MM.1S (cell line): ENCODE measurements around the gene BLOC1S3.

Experiments used
- DNase-seq: peaks from one replicate; pipeline ENCODE4 v3.0.0-alpha.2; 2015
- H2AFZ ChIP-seq: fragments of 300-600 bp; sonication (generic); 2 replicates; pipeline ENCODE4 v1.6.0; 2016; ENCODE audit warnings: antibody characterized with exemption, low read length
- H3F3A ChIP-seq: fragments of 300-600 bp; sonication (generic); 2 replicates; pipeline ENCODE4 v1.6.1; 2016; ENCODE audit warnings: mild to moderate bottlenecking, antibody characterized with exemption, low read length, moderate library complexity, mixed read lengths; ENCODE audit not compliant: insufficient read depth
- H3K27ac ChIP-seq: fragments of 300-600 bp; sonication (generic); 2 replicates; pipeline ENCODE4 v1.5.1; 2016; ENCODE audit warnings: mild to moderate bottlenecking, low read length
- H3K27me3 ChIP-seq: fragments of 300-600 bp; sonication (generic); replicated peaks from 2 replicates; pipeline ENCODE4 v1.6.0; 2016; ENCODE audit warnings: low read length; ENCODE audit not compliant: insufficient read depth
- H3K36me3 ChIP-seq: fragments of 300-600 bp; sonication (generic); replicated peaks from 2 replicates; pipeline ENCODE4 v1.6.1; 2016; ENCODE audit warnings: mild to moderate bottlenecking, low read length, mixed read lengths; ENCODE audit not compliant: insufficient read depth
- H3K4me1 ChIP-seq: fragments of 300-600 bp; sonication (generic); 2 replicates; pipeline ENCODE4 v1.6.1; 2016; ENCODE audit warnings: low read length, mixed read lengths
- H3K4me2 ChIP-seq: fragments of 300-600 bp; sonication (generic); 2 replicates; pipeline ENCODE4 v1.6.0; 2016; ENCODE audit warnings: low read depth, low read length
- H3K4me3 ChIP-seq: fragments of 300-600 bp; sonication (generic); 2 replicates; pipeline ENCODE4 v1.5.1; 2016; ENCODE audit warnings: low read length, mixed read lengths
- H3K79me2 ChIP-seq: fragments of 300-600 bp; sonication (generic); 2 replicates; pipeline ENCODE4 v1.6.1; 2016; ENCODE audit warnings: mixed run types, low read length, mixed read lengths
- H3K9ac ChIP-seq: fragments of 300-600 bp; sonication (generic); 2 replicates; pipeline ENCODE4 v1.6.1; 2016; ENCODE audit warnings: low read length, mixed read lengths
- H3K9me2 ChIP-seq: fragments of 300-600 bp; sonication (generic); replicated peaks from 2 replicates; pipeline ENCODE4 v1.6.1; 2016; ENCODE audit warnings: mild to moderate bottlenecking, low read length, mixed read lengths; ENCODE audit not compliant: insufficient read depth
- H3K9me3 ChIP-seq: fragments of 300-600 bp; sonication (generic); replicated peaks from 2 replicates; pipeline ENCODE4 v1.6.1; 2016; ENCODE audit warnings: mild to moderate bottlenecking, low read length, mixed read lengths; ENCODE audit not compliant: insufficient read depth
- H4K20me1 ChIP-seq: fragments of 300-600 bp; sonication (generic); 2 replicates; pipeline ENCODE4 v1.6.1; 2016; ENCODE audit warnings: mild to moderate bottlenecking, low read length, moderate library complexity, mixed read lengths; ENCODE audit not compliant: insufficient read depth
- CTCF ChIP-seq: fragments of 300-600 bp; sonication (generic); IDR thresholded peaks from 2 replicates; pipeline ENCODE4 v1.5.1; 2016; ENCODE audit warnings: antibody characterized with exemption, low read length, mixed read lengths
- EZH2 ChIP-seq: fragments of 300-600 bp; sonication (generic); optimal IDR thresholded peaks from 2 replicates; pipeline ENCODE3; 2017; ENCODE audit warnings: low read depth, mild to moderate bottlenecking, antibody characterized with exemption, low read length, mixed read lengths
- EZH2phosphoT487 ChIP-seq: fragments of 300-600 bp; sonication (generic); IDR thresholded peaks from 2 replicates; pipeline ENCODE4 v1.6.1; 2018; ENCODE audit warnings: antibody characterized with exemption, low read length

BLOC1S3 gene

DNA sequence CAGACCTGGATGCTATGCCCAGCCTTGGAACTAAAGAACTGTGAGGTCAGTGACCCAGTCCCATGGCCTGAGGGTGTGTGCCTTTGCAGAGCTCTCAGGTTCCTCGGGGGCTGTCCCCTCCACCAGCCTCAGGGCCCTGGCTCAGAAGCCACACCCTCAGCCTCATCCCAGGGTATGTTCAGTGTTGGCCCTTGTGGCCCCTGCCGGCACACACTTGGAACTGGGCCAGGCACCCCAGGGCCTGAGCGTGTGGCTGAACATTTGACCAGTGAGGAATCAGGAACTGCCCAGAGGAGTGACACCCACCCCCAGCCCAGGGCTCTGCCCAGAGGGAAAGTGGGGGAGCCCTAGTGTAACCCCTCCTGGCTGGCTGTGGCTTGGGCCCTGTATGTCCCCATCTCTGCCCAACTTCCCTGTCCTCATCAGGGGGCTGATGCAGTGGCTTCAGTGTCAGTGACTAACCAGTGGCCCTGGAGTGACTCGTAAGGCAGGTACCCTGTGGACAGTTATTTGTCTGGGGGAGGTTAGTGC is 27.8 kb upstream of the BLOC1S3 start:
- Histone ChIP-seq H3K4me1 (no peaks in the 10 kb centered on the region), H3K4me2 (no peak overlapping the region), H3K27me3 (no peaks in the 10 kb centered on the region), H3K9me3 (no peaks in the 10 kb centered on the region), H3K4me3 (no peak overlapping the region), H3F3A (no peaks in the 10 kb centered on the region), H3K27ac (no peak overlapping the region), H3K9ac (no peak overlapping the region), H3K9me2 (no peaks in the 10 kb centered on the region), H3K36me3 (no peaks in the 10 kb centered on the region), H3K79me2 (no peaks in the 10 kb centered on the region), H4K20me1 (no peaks in the 10 kb centered on the region), H2AFZ (no peak overlapping the region)
- no peak for TF ChIP-seq CTCF
- no peak for TF ChIP-seq EZH2phosphoT487
- no peak for TF ChIP-seq EZH2
- DNase-seq, result no peak

DNA sequence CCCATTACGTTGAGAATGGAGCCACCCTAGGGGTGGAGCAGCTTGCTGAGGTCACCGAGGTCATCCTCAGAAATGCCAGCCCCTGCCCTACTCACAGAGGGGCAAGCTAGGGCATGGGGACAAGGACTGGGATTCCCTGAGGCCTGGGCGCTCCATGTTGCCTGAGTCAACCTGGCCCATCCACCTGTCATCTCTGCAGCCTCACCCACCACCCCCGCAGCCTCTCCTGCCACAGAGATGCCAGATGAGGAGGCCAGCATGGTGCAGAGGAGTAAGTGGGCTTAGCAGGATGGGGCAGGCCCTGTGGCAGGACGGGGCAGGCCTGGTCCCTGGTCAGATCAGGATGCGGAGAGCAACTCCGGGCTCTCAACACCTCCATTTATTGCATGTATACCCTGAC is 27.3 kb upstream of the BLOC1S3 start:
- H3K4me1 ChIP-seq, result no peaks in the 10 kb centered on the region
- H3K79me2 ChIP-seq, result no peaks in the 10 kb centered on the region
- no peaks in the 10 kb centered on the region for H3F3A ChIP-seq
- no peak overlapping the region for H3K4me3 ChIP-seq
- H3K4me2 ChIP-seq, result no peak overlapping the region
- DNase-seq, result no peak
- H3K27ac ChIP-seq, result no peak overlapping the region
- no peak for TF ChIP-seq CTCF
- TF ChIP-seq EZH2, result no peak
- H3K36me3 ChIP-seq, result no peaks in the 10 kb centered on the region
- H2AFZ ChIP-seq, result no peak overlapping the region
- no peaks in the 10 kb centered on the region for H4K20me1 ChIP-seq
- no peaks in the 10 kb centered on the region; the same call in 1 of the 2 replicates for H3K27me3 ChIP-seq
- H3K9me2 ChIP-seq, result no peaks in the 10 kb centered on the region
- no peak overlapping the region for H3K9ac ChIP-seq
- no peaks in the 10 kb centered on the region for H3K9me3 ChIP-seq

DNA sequence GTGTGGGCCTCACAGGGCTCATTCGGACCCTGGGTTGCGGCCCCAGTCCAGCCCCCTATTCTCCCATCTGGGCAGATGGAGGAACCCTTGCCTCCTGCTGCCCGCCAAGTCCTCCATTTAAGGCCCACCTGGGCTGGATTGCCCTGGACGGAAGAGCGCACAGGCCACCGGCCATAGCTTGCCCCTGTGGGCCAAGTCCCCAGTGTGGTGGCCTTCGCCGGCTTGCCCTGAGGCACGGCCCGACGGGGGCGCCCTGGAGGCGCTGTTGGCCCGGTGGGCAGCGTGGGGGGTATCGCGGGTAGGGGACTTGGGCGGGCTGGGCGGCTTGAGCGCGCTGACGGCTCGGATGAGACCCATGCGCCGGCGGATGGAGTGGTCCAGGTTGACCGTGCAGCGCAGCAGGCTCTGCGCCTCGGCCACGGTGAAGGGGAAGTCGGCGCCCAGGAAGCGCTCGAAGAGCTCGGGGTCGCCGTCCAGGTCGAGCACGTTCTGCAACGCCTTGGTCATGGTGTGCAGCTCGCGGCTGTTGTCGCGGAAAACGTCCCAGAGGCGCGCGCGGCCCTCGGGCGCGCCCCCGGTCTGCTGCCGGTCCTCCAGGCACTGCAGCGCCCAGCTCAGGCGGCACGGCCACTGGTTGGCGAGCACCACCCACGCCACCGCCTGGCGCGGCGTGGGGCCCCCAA is 26.6 kb upstream of the BLOC1S3 start:
- H3K4me3 ChIP-seq, result no peak overlapping the region
- H3K9me3 ChIP-seq, result no peaks in the 10 kb centered on the region
- H3K9ac ChIP-seq, result no peak overlapping the region
- H3K79me2 ChIP-seq, result no peaks in the 10 kb centered on the region
- no peaks in the 10 kb centered on the region for H4K20me1 ChIP-seq
- H3F3A ChIP-seq, result no peaks in the 10 kb centered on the region
- no peak overlapping the region for H2AFZ ChIP-seq
- no peak overlapping the region for H3K27ac ChIP-seq
- no peak overlapping the region for H3K4me2 ChIP-seq
- no peak for DNase-seq
- TF ChIP-seq EZH2, result no peak
- TF ChIP-seq EZH2phosphoT487, result no peak
- TF ChIP-seq CTCF, result no peak
- no peaks in the 10 kb centered on the region for H3K4me1 ChIP-seq
- H3K27me3 ChIP-seq, result peaks cover under 1% of the 10 kb centered on the region
- H3K9me2 ChIP-seq, result no peaks in the 10 kb centered on the region
- H3K36me3 ChIP-seq, result no peaks in the 10 kb centered on the region
